GM12864 (cell line): ENCODE measurements around the gene PRR23B.

Experiments
- DNase-seq: peaks from one replicate; pipeline ENCODE4 v3.0.0-alpha.2; 2011; ENCODE audit warnings: low read depth
- H3K4me3 ChIP-seq: 2 replicates; pipeline ENCODE4 v1.5.1; 2011; ENCODE audit warnings: mild to moderate bottlenecking, low read depth, low read length, control low read depth
- TF ChIP-seq, protein P1 (sequence below): IDR thresholded peaks from 2 replicates; pipeline ENCODE4 v1.5.1; 2011; ENCODE audit warnings: low read depth, mild to moderate bottlenecking, moderate library complexity, low read length, control low read depth, inconsistent platforms; ENCODE audit errors: missing control alignments

PRR23B gene

DNA sequence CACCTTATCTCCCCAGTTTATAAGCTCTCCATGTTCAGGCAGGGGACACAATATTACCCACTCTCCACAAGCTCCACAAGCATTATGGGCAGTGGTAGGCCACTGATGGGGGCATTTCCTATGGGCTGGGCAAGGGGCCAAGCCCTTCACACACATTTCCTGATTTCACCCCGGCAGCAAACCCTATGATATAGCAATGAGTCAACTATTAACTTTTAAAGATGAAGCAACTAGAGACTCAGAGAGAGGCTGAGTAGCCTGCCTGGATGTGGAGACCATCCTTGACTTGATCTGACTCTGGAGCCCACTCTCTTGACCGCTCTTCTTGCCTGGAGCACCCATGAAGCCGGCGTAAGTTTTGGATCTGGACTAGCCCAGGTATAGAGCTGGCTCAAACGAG is 46.3 kb downstream of the PRR23B start:
- TF ChIP-seq, protein P1, sequence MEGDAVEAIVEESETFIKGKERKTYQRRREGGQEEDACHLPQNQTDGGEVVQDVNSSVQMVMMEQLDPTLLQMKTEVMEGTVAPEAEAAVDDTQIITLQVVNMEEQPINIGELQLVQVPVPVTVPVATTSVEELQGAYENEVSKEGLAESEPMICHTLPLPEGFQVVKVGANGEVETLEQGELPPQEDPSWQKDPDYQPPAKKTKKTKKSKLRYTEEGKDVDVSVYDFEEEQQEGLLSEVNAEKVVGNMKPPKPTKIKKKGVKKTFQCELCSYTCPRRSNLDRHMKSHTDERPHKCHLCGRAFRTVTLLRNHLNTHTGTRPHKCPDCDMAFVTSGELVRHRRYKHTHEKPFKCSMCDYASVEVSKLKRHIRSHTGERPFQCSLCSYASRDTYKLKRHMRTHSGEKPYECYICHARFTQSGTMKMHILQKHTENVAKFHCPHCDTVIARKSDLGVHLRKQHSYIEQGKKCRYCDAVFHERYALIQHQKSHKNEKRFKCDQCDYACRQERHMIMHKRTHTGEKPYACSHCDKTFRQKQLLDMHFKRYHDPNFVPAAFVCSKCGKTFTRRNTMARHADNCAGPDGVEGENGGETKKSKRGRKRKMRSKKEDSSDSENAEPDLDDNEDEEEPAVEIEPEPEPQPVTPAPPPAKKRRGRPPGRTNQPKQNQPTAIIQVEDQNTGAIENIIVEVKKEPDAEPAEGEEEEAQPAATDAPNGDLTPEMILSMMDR: no peak

DNA sequence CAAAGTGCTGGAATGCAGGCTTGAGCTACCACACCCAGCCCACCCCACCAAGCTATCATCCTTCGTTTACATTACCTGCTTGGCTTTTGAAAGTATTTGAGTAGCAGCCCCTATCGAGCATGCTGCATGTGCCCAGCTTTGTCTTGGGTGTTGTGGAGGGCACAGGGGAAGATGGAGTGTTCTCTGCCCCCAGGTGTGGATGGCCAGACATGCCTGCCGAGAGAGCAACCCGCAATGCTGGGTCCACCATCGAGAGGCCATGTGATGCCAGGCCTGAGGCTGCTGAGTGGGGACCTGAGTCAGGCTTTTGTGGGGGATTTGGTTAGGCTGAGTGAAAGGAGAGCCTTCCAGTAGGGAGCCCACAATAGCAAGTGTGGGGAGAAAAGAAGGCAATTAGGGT is 47.8 kb downstream of the PRR23B start:
- TF ChIP-seq, protein P1: no peak
- no peak overlapping the region for H3K4me3 ChIP-seq
- no peak for DNase-seq

More for the DNA sequence above, 46.3 kb downstream of the PRR23B start:
- DNase-seq: no peak
- H3K4me3 ChIP-seq: no peak overlapping the region

DNA sequence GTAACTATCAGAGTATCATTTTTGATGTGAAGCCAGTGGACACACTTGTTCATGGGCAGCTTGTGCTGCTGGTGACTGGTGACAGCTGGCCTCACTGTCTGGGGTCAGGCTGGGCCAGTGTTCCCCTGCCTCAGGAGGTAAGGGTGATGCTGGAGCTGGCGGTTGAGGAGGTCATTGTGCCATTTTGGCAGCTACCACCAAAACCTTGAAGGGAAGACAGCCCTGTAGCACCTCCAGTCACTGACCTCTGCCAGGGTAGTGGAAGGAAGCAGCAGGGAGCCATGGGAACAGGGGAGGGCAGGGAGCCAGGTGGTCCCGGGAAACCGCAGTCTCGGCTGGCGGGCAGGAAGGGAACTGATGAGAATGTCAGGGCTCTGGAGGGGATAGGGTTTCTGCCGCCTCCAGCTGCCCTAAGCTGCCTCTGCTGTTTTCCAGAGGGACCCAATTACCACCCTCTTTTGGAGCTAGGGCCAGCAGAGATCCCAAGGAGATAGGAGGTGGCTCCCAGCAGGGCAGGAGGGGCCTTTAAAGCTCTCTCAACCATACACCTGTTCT is 48.9 kb downstream of the PRR23B start:
- TF ChIP-seq, protein P1: no peak
- H3K4me3 ChIP-seq: no peak overlapping the region
- no peak for DNase-seq
